HG02759 (cell line): ENCODE results near the gene IL13.
A peak's percentile ranks its signal among the peaks of the same experiment; 100 is the strongest.

Experiments
- ATAC-seq: cut with Tn5 transposase; IDR thresholded peaks from one replicate; pipeline ENCODE4 v1.9.1; 2021; ENCODE audit warnings: mild to moderate bottlenecking, moderate library complexity; ENCODE audit not compliant: unreplicated experiment

Gene IL13

DNA sequence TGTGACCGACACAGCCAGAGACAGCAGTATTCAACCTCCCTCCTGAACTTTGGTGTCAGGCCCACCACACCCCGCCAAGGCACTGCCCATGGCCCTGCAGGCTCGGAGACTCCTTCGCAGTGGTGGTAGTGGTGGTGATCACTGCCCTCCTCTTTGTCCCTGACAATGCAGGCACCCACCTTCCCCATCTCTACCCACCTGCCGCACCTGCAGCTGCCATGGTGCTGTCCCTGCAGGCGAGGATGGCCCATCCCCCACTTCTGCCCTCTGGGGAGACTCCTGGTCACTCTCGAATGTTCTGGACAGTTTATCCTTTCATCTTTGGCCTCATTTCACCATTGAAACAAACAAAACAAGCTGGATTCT is 11.5 kb downstream of the IL13 start:
- ATAC-seq: no peak

- ATAC-seq: no peak
These were observed 12.3 kb downstream of the IL13 start for GRCh38 chr5:132669966-132670882.

- ATAC-seq: no peak
These were observed 13.0 kb downstream of the IL13 start for GRCh38 chr5:132671000-132671399.

DNA sequence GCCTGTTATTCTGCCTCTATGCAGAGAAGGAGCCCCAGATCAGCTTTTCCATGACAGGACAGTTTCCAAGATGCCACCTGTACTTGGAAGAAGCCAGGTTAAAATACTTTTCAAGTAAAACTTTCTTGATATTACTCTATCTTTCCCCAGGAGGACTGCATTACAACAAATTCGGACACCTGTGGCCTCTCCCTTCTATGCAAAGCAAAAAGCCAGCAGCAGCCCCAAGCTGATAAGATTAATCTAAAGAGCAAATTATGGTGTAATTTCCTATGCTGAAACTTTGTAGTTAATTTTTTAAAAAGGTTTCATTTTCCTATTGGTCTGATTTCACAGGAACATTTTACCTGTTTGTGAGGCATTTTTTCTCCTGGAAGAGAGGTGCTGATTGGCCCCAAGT is 15.5 kb downstream of the IL13 start:
- ATAC-seq: no peak

- no peak for ATAC-seq
These were observed 16.1 kb downstream of the IL13 start, which contains the start of gene IL4 for GRCh38 chr5:132673939-132674630. Gene IL4, plus strand, starts transcription at chr5:132673989. Its CDS starts 62 bp downstream, at chr5:132674051.

GRCh38 chr5:132674671-132675506 is 16.9 kb downstream of the IL13 start:
- peak; percentile 86 for ATAC-seq

- no peak for ATAC-seq
These were observed 18.1 kb downstream of the IL13 start for GRCh38 chr5:132675936-132676689.

DNA sequence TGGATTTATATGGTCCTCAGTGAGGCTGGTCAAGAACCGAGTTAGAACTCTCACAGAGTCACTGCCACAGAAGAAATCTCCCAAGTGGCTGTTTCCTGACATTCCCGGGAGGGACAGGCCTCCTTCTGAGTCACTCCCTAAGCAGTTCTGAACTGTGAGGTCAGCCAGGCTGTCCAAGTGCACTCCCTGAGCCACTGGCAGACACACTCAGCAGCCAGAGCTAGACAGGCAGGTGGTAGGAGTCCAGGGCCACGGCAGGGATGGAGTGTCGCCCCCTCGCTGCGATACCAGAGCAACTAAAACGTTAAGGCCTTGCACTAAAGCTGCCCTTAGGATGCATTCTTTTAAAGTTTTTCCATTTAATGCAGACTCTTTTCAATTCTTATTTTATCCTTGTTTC is 19.2 kb downstream of the IL13 start:
- no peak for ATAC-seq

GRCh38 chr5:132677682-132678400 is 19.9 kb downstream of the IL13 start:
- ATAC-seq: no peak

DNA sequence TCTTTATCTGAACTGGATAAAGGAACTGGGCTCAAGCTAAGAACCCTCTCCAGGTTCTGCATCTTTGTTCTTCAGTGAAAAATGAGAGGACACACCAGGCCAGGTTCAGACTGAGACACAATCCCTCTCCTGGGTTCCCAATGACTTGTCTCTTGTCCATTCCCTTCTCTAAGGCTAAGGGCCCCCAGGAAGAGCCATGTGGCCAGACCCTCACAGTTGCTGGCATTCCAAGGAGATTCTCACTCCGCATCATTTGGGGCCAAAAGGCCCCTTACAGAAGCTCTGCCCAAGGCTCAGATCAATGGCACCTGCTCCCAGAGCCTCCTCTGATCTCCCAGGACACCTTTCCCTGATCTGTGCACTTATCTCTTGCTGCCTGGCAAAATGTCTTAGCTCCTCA is 20.8 kb downstream of the IL13 start:
- ATAC-seq: no peak

- ATAC-seq: no peak
These were observed 21.2 kb downstream of the IL13 start for GRCh38 chr5:132679166-132679565.

DNA sequence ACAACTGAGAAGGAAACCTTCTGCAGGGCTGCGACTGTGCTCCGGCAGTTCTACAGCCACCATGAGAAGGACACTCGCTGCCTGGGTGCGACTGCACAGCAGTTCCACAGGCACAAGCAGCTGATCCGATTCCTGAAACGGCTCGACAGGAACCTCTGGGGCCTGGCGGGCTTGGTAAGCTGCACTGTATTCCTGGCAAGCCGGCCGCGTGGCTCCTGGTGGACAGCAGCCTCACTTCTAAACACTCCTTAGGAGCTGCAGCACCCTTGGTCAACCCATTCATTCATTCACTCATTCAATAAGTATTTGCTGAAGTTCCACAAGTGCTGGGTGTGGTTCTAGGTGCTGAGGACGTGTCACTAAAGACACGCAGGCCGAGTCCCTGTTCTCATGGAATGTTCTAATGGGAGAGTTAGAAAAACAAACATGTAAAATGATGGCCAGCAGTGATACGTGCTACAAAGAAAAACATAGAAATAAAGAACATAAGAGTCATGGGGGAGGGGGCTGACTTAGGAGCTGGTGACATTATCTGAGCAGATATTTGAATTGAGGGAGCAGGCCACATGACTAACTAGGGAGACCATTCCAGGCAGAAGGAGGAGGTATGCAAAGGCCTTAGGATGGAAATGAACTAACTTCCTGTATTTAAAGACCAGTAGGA is 21.9 kb downstream of the IL13 start:
- ATAC-seq: no peak

GRCh38 chr5:132680780-132681475 is 23.0 kb downstream of the IL13 start:
- no peak for ATAC-seq

DNA sequence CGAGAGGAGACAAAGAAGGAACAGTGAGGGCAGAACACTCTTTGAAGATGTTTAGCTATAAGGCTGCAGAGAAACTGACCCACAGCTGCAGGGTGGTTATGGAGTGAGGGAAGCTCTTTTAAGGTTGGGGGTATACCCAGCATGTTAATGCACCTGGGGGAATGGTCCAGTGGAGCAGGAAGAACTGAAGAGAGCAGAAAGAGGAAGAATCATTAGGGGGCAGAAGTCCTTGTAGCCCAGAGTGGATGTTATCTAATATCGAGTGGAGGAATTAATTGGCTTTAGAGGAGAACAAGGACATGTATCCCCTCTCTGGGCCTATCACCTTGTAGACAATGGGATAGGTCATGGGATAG is 23.5 kb downstream of the IL13 start:
- ATAC-seq: no peak

- ATAC-seq: no peak
These were observed 24.0 kb downstream of the IL13 start for GRCh38 chr5:132681983-132682382.

GRCh38 chr5:132684491-132684890 is 26.5 kb downstream of the IL13 start:
- no peak for ATAC-seq

GRCh38 chr5:132684922-132685720 is 27.1 kb downstream of the IL13 start:
- no peak for ATAC-seq

- ATAC-seq: no peak
These were observed 28.2 kb downstream of the IL13 start for GRCh38 chr5:132686193-132686592.
